Chondrocyte (in vitro differentiated cells): Measurements from ENCODE around the gene PLXNA4. TPM values are rescaled to one million over a fixed set of nuclear protein-coding genes. Genes with fewer than 3 reads are reported as not detected.

Source experiments
- DNase-seq: peaks from one replicate; pipeline ENCODE4 v3.0.0; 2021; ENCODE audit warnings: mixed read lengths, low spot score
- H3K27ac Mint-ChIP-seq: one replicate; pipeline ENCODE4 v1.8.0; 2021; ENCODE audit warnings: mild to moderate bottlenecking, moderate library complexity, mixed read lengths; ENCODE audit not compliant: unreplicated experiment
- H3K27me3 Mint-ChIP-seq: 2 replicates; pipeline ENCODE4 v1.8.0; 2021; ENCODE audit warnings: low read depth, mixed read lengths
- H3K36me3 Mint-ChIP-seq: 2 replicates; pipeline ENCODE4 v1.8.0; 2021; ENCODE audit warnings: low read depth, mixed read lengths
- H3K4me1 Mint-ChIP-seq: 2 replicates; pipeline ENCODE4 v1.8.0; 2021; ENCODE audit warnings: low read depth, mild to moderate bottlenecking, mixed read lengths
- H3K4me3 Mint-ChIP-seq: one replicate; pipeline ENCODE4 v1.8.0; 2021; ENCODE audit warnings: mild to moderate bottlenecking, moderate library complexity, mixed read lengths; ENCODE audit not compliant: unreplicated experiment
- H3K9me3 Mint-ChIP-seq: 2 replicates; pipeline ENCODE4 v1.8.0; 2021; ENCODE audit warnings: low read depth, mixed read lengths
- total RNA-seq: library from RNA; stranded (reverse); gene quantifications from 3 replicates; pipeline ENCODE4 v1.2.1, GENCODE V29; 2021
- TF ChIP-seq, protein P1 (sequence below): fragments of 200-600 bp; sonication (generic); IDR thresholded peaks from 2 replicates; pipeline ENCODE4 v1.5.0; 2021; ENCODE audit warnings: antibody characterized with exemption, mild to moderate bottlenecking, moderate library complexity

The PLXNA4 gene
- total RNA-seq, 1 donor from 2014 or later, result 11.3 TPM

DNA sequence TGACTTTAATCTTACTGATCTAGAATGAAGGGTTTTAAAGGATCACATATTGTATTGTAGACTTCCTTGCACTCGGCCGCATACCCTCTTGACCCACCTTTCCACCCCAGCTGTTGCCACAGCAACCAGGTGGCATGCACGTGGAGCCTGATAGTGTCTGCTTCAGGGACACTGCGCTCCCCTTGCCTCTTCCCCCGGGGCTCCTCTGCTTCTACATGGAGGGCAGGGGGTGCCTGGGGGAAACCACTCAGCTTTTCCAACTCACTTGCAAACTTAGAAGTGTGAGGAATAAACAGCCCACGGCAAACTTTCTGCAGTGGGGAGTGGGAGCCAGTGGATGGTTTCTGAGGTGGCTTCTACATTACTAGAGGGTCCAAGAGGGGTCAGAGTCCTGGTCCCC lies 458.6 kb downstream of the PLXNA4 start:
- Mint-ChIP-seq H3K4me3 (no peak overlapping the region), H3K4me1 (peaks cover 13% of the 10 kb centered on the region), H3K27me3 (no peaks in the 10 kb centered on the region)

DNA sequence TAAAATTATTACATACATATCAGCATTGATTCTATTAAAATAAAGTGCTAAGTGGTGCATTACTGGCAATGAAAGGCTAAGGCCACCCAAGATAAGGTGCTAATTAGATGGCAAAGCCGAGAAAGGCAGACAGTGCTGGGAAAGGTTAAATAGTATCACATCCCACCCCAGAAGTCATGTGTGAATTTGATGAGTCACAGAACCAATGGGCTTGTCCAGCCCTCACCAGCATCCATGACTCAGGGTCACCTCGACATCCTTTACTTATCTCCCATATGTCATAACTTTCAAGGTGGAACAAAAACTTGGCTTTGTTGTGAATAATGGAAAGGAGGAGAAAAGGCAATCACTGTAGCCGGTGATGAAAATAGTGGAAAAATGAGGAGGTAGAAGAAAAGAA lies 459.1 kb downstream of the PLXNA4 start:
- H3K36me3 Mint-ChIP-seq, result no peaks in the 10 kb centered on the region
- TF ChIP-seq, protein P1, sequence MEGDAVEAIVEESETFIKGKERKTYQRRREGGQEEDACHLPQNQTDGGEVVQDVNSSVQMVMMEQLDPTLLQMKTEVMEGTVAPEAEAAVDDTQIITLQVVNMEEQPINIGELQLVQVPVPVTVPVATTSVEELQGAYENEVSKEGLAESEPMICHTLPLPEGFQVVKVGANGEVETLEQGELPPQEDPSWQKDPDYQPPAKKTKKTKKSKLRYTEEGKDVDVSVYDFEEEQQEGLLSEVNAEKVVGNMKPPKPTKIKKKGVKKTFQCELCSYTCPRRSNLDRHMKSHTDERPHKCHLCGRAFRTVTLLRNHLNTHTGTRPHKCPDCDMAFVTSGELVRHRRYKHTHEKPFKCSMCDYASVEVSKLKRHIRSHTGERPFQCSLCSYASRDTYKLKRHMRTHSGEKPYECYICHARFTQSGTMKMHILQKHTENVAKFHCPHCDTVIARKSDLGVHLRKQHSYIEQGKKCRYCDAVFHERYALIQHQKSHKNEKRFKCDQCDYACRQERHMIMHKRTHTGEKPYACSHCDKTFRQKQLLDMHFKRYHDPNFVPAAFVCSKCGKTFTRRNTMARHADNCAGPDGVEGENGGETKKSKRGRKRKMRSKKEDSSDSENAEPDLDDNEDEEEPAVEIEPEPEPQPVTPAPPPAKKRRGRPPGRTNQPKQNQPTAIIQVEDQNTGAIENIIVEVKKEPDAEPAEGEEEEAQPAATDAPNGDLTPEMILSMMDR, result no peak
- no peak overlapping the region for H3K4me3 Mint-ChIP-seq
- DNase-seq, result no peak
- H3K27me3 Mint-ChIP-seq, result no peaks in the 10 kb centered on the region
- H3K27ac Mint-ChIP-seq, result no peak overlapping the region
- H3K4me1 Mint-ChIP-seq, result peaks cover 13% of the 10 kb centered on the region
- H3K9me3 Mint-ChIP-seq, result no peaks in the 10 kb centered on the region

More for the DNA sequence above, 458.6 kb downstream of the PLXNA4 start:
- Mint-ChIP-seq H3K27ac (no peak overlapping the region), H3K9me3 (no peaks in the 10 kb centered on the region), H3K36me3 (no peaks in the 10 kb centered on the region)
- TF ChIP-seq, protein P1, result no peak
- DNase-seq, result no peak

DNA sequence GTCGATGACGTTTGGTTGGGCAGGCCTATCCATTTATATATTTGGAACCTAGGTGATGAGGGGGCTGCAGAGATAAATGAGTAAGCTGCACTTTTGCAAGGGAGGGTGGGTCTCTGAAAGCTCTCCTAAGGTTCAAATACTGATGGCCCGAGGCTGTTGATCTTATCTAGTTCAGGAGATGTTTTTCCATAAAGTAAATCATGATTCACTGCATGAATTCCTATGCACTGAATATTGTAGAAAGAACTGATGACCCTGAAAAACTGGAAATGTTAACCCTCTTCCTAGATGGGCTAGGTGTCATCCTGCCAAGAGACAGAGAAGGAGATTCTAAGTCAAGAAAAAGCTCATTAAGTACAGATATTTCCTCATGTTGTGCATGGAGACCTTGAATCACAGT lies 459.9 kb downstream of the PLXNA4 start:
- no peak overlapping the region for H3K4me3 Mint-ChIP-seq
- no peaks in the 10 kb centered on the region for H3K36me3 Mint-ChIP-seq
- no peak for DNase-seq
- no peaks in the 10 kb centered on the region for H3K27me3 Mint-ChIP-seq
- H3K27ac Mint-ChIP-seq, result no peak overlapping the region
- H3K4me1 Mint-ChIP-seq, result peaks cover 13% of the 10 kb centered on the region
- H3K9me3 Mint-ChIP-seq, result no peaks in the 10 kb centered on the region
- TF ChIP-seq, protein P1, result no peak

DNA sequence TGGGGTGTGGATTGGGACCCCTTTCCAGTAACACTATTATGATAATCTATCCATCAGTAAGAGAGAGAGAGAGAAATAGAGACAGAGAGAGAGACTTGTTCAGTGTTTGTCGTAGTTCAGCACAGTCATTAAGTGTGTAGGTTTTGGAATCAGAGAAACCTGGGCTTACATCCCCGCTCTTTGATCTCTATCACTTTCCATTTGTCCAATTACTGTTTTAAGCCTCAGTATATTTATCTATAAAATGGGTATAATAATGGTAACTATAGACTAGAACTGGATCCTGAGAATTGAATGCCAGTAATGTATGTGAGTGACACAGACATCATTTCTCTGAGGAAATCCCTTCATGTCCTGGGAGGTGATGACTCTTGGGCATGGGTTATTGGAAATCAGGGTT lies 460.5 kb downstream of the PLXNA4 start:
- no peak overlapping the region for H3K4me3 Mint-ChIP-seq
- no peaks in the 10 kb centered on the region for H3K36me3 Mint-ChIP-seq
- TF ChIP-seq, protein P1, result no peak
- H3K27ac Mint-ChIP-seq, result no peak overlapping the region
- H3K9me3 Mint-ChIP-seq, result no peaks in the 10 kb centered on the region
- DNase-seq, result no peak
- H3K27me3 Mint-ChIP-seq, result no peaks in the 10 kb centered on the region
- H3K4me1 Mint-ChIP-seq, result peaks cover 13% of the 10 kb centered on the region

DNA sequence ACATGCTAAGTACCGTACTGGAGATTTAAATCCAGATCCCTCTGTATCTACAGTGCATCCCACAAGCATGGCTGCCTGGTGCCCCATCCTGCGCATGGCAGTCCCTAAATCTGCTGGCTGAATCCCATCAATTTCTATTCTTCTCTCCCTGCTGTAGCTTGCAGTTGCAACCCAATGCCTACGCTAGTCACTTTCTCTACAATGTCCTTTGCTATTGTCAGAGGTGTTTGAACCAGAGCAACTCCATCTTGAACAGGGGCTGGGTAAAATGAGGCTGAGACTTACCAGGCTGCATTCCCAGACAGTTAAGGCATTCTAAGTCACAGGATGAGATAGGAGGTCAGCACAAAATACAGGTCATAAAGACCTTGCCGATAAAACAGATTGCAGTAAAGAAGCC lies 461.2 kb downstream of the PLXNA4 start:
- DNase-seq, result no peak
- TF ChIP-seq, protein P1, result no peak
- Mint-ChIP-seq H3K9me3 (no peaks in the 10 kb centered on the region), H3K27me3 (no peaks in the 10 kb centered on the region), H3K4me3 (no peak overlapping the region), H3K36me3 (no peaks in the 10 kb centered on the region), H3K4me1 (peaks cover 13% of the 10 kb centered on the region), H3K27ac (no peak overlapping the region)
